T-cell (primary cell): ENCODE measurements around the gene PUS10. TPM values are rescaled to one million over a fixed set of nuclear protein-coding genes. Genes with fewer than 3 reads are reported as not detected.

Source experiments
- ATAC-seq, 4 experiments: fragments of 200-7000 bp in 3 of 4; fragments of 150-1000 bp in 1 of 4; cut with Tn5 transposase; replicated peaks in 1 of 4; 1 replicate in 3 of 4; 2 replicates in 1 of 4; pipeline ENCODE4 v1.10.0; 2021; ENCODE audit warnings: moderate library complexity in 3 of 4, mild to moderate bottlenecking in 2 of 4, moderate number of reproducible peaks in 1 of 4
- CTCF ChIA-PET, 2 donors: fragments of 300-600 bp; sonication (Branson Sonifier 250); formaldehyde crosslinking; loops; one replicate each; lab custom pipeline; 2022; ENCODE audit warnings: antibody characterized with exemption in 2 of 2; lab: Charles Lee
- POLR2A ChIA-PET, 2 donors: fragments of 300-600 bp; sonication (Branson Sonifier 250); formaldehyde crosslinking; loops; one replicate each; lab custom pipeline; 2022; ENCODE audit warnings: antibody characterized with exemption in 2 of 2; lab: Charles Lee
- DNase-seq, 35 experiments: peaks; one replicate each; pipeline versions ENCODE4 v3.0.0 to v3.0.0-alpha.2; 2013 to 2023
- H3K27ac ChIP-seq: one replicate; pipeline ENCODE4 v1.5.1; 2013; ENCODE audit warnings: low read length
- H3K27me3 ChIP-seq, 2 experiments: replicated peaks in 1 of 2; 1 replicate in 1 of 2; 2 replicates in 1 of 2; pipeline versions ENCODE4 v1.6.1 to v1.7.0; 2013; ENCODE audit warnings: low read length in 1 of 2, mixed read lengths in 1 of 2; ENCODE audit not compliant: control insufficient read depth in 2 of 2, insufficient read depth in 2 of 2; ENCODE audit errors: extremely low read depth in 1 of 2
- H3K36me3 ChIP-seq, 2 donors: 1 replicate in 1 of 2; 2 replicates in 1 of 2; pipeline versions ENCODE4 v1.6.1 to v1.7.0; 2013; ENCODE audit warnings: low read length in 1 of 2; ENCODE audit not compliant: control insufficient read depth in 2 of 2, insufficient read depth in 1 of 2; ENCODE audit errors: extremely low read depth in 1 of 2
- H3K4me1 ChIP-seq, 2 experiments: 1 replicate in 1 of 2; 2 replicates in 1 of 2; pipeline versions ENCODE4 v1.6.1 to v1.7.0; 2013; ENCODE audit warnings: low read length in 2 of 2, mixed read lengths in 1 of 2; ENCODE audit not compliant: insufficient read depth in 2 of 2, control insufficient read depth in 1 of 2; ENCODE audit errors: extremely low read depth in 1 of 2
- H3K4me3 ChIP-seq, 2 donors: 1 replicate in 1 of 2; 2 replicates in 1 of 2; pipeline versions ENCODE4 v1.5.1 to v1.7.0; 2013; ENCODE audit warnings: mild to moderate bottlenecking in 2 of 2, low read length in 1 of 2, moderate library complexity in 1 of 2; ENCODE audit not compliant: control insufficient read depth in 1 of 2; ENCODE audit errors: extremely low read depth in 1 of 2
- H3K9me3 ChIP-seq: 2 replicates; pipeline ENCODE4 v1.7.0; 2013
- H3K27ac Mint-ChIP-seq, 2 donors: one replicate each; pipeline ENCODE4 v1.8.0; 2020 to 2021; ENCODE audit warnings: mild to moderate bottlenecking in 2 of 2, mixed read lengths in 2 of 2
- H3K27me3 Mint-ChIP-seq, 2 donors: one replicate each; pipeline ENCODE4 v1.8.0; 2021 to 2022; ENCODE audit warnings: mixed read lengths in 2 of 2
- H3K36me3 Mint-ChIP-seq: one replicate; pipeline ENCODE4 v1.8.0; 2021; ENCODE audit warnings: mixed read lengths
- H3K4me1 Mint-ChIP-seq, 3 donors: one replicate each; pipeline ENCODE4 v1.8.0; 2020 to 2022; ENCODE audit warnings: mixed read lengths in 3 of 3, mild to moderate bottlenecking in 1 of 3
- H3K4me3 Mint-ChIP-seq, 3 donors: one replicate each; pipeline ENCODE4 v1.8.0; 2020 to 2022; ENCODE audit warnings: mild to moderate bottlenecking in 3 of 3, mixed read lengths in 3 of 3, moderate library complexity in 3 of 3
- H3K9me3 Mint-ChIP-seq, 3 donors: one replicate each; pipeline ENCODE4 v1.8.0; 2020 to 2022; ENCODE audit warnings: mixed read lengths in 3 of 3
- WGBS: methylation state at CpG from one replicate; pipeline ENCODE4 v1.1.5; 2013; ENCODE audit warnings: missing lambda C conversion rate; ENCODE audit not compliant: insufficient coverage; 5-methylcytosine and 5-hydroxymethylcytosine counted together
- total RNA-seq, 35 experiments: library from RNA in 6 of 35; stranded (reverse) in 6 of 35; fragments of 120-200 nt in 1 of 35; gene quantifications; one replicate each; pipeline versions ENCODE4 v1.2.1 to v1.2.4 and lab custom pipeline; 2013 to 2026

The PUS10 gene
- total RNA-seq, 5 donors from 2014 or later (not counting 1 experiment from before 2014, with no cell fraction given) = 5.2 to 6.4 (median 5.6) TPM

GRCh38 chr2:60980071-60980815 lies 37.8 kb downstream of the PUS10 start:
- Histone ChIP-seq H3K4me3 (no peak overlapping the region), H3K27ac (no peak overlapping the region), H3K36me3 (no peaks in the 10 kb centered on the region), H3K27me3 (no peaks in the 10 kb centered on the region), H3K9me3 (no peaks in the 10 kb centered on the region), H3K4me1 (no peaks in the 10 kb centered on the region)
- Mint-ChIP-seq H3K27me3 (no peaks in the 10 kb centered on the region), H3K9me3 (no peaks in the 10 kb centered on the region), H3K4me3 (no peak overlapping the region), H3K27ac (no peak overlapping the region), H3K4me1 (peaks cover 17 to 23% (median 18%) of the 10 kb centered on the region in 3 donors), H3K36me3 (no peaks in the 10 kb centered on the region)
- ATAC-seq (no peak), DNase-seq (no peak)
- ChIA-PET CTCF (interaction anchor here in 1 of 2 donors (0.6 to 1.3 kb wide), 2 partner anchors 10 to 250 kb away, joined by 3 read pairs; no protein-coding TSS in a partner anchor), POLR2A (no interaction called here)
- 83% methylated on average over 2 of the region's 3 CpGs for WGBS

GRCh38 chr2:60979231-60979630 lies 38.8 kb downstream of the PUS10 start:
- no peaks in the 10 kb centered on the region for H3K9me3 ChIP-seq
- H3K4me1 ChIP-seq = no peaks in the 10 kb centered on the region
- no peaks in the 10 kb centered on the region for H3K27me3 ChIP-seq
- no peaks in the 10 kb centered on the region for H3K9me3 Mint-ChIP-seq
- H3K4me1 Mint-ChIP-seq = peaks cover 17 to 23% (median 18%) of the 10 kb centered on the region in 3 donors
- no peak overlapping the region for H3K27ac Mint-ChIP-seq
- peaks cover 0 to 3% of the 10 kb centered on the region in 2 donors for H3K36me3 ChIP-seq
- ATAC-seq = no peak
- H3K27ac ChIP-seq = no peak overlapping the region
- no peaks in the 10 kb centered on the region for H3K36me3 Mint-ChIP-seq
- POLR2A ChIA-PET = no interaction called here
- no peak for DNase-seq
- H3K4me3 Mint-ChIP-seq = no peak overlapping the region
- H3K4me3 ChIP-seq = no peak overlapping the region
- H3K27me3 Mint-ChIP-seq = no peaks in the 10 kb centered on the region
- CTCF ChIA-PET = interaction anchor here in 1 of 2 donors (1.3 kb wide), 1 partner anchor 11 kb away, joined by 3 read pairs; no protein-coding TSS in a partner anchor
- no CpG with 5 or more reads among the region's 4 CpGs for WGBS

- ChIA-PET CTCF (interaction anchor here (0.7 to 1.2 kb wide), 3 partner anchors 16 to 288 kb away, joined by 3 to 11 read pairs (median 3); no protein-coding TSS in a partner anchor), POLR2A (interaction anchor here in 1 of 2 donors (0.5 kb wide), 1 partner anchor 970 kb away, joined by 3 read pairs; no protein-coding TSS in a partner anchor)
- Histone ChIP-seq H3K27ac (no peak overlapping the region), H3K4me3 (no peak overlapping the region), H3K9me3 (no peaks in the 10 kb centered on the region), H3K36me3 (peaks cover 0 to 3% of the 10 kb centered on the region in 2 donors), H3K27me3 (no peaks in the 10 kb centered on the region), H3K4me1 (no peaks in the 10 kb centered on the region)
- Mint-ChIP-seq H3K27ac (peak overlapping the region in 1 of 2 donors; percentile 16), H3K4me3 (no peak overlapping the region), H3K27me3 (no peaks in the 10 kb centered on the region), H3K4me1 (peaks cover 17 to 23% (median 18%) of the 10 kb centered on the region in 3 donors), H3K9me3 (no peaks in the 10 kb centered on the region), H3K36me3 (no peaks in the 10 kb centered on the region)
- ATAC-seq = no peak
- WGBS = no CpG with 5 or more reads among the region's 1 CpG
- DNase-seq = no peak
These were observed 40.5 kb downstream of the PUS10 start for GRCh38 chr2:60977562-60977895.

- DNase-seq (no peak), ATAC-seq (no peak)
- no peaks in the 10 kb centered on the region for H3K9me3 Mint-ChIP-seq
- no peak overlapping the region for H3K4me3 Mint-ChIP-seq
- Histone ChIP-seq H3K36me3 (peaks cover 0 to 3% of the 10 kb centered on the region in 2 donors), H3K4me1 (no peaks in the 10 kb centered on the region), H3K9me3 (no peaks in the 10 kb centered on the region), H3K4me3 (no peak overlapping the region), H3K27me3 (no peaks in the 10 kb centered on the region), H3K27ac (no peak overlapping the region)
- ChIA-PET CTCF (interaction anchor here in 1 of 2 donors (1.2 kb wide), 1 partner anchor 16 kb away, joined by 3 read pairs; no protein-coding TSS in a partner anchor), POLR2A (interaction anchor here in 1 of 2 donors (0.5 kb wide), 1 partner anchor 971 kb away, joined by 3 read pairs; no protein-coding TSS in a partner anchor)
- H3K4me1 Mint-ChIP-seq = peaks cover 17 to 23% (median 20%) of the 10 kb centered on the region in 3 donors
- peak overlapping the region in 1 of 2 donors; percentile 24 for H3K27ac Mint-ChIP-seq
- H3K27me3 Mint-ChIP-seq = no peaks in the 10 kb centered on the region
- H3K36me3 Mint-ChIP-seq = no peaks in the 10 kb centered on the region
- WGBS = 33% methylated on average over 1 of the region's 5 CpGs
These were observed 41.0 kb downstream of the PUS10 start for GRCh38 chr2:60976875-60977561.

GRCh38 chr2:60976256-60976850 lies 41.7 kb downstream of the PUS10 start:
- no peak overlapping the region for H3K4me3 Mint-ChIP-seq
- Histone ChIP-seq H3K9me3 (no peaks in the 10 kb centered on the region), H3K4me3 (no peak overlapping the region), H3K4me1 (peaks cover 2 to 6% of the 10 kb centered on the region in 2 experiments), H3K36me3 (peaks cover 0 to 3% of the 10 kb centered on the region in 2 donors), H3K27ac (no peak overlapping the region), H3K27me3 (no peaks in the 10 kb centered on the region)
- no peaks in the 10 kb centered on the region for H3K36me3 Mint-ChIP-seq
- no peaks in the 10 kb centered on the region for H3K9me3 Mint-ChIP-seq
- ChIA-PET POLR2A (no interaction called here), CTCF (no interaction called here)
- peaks cover 20 to 25% (median 23%) of the 10 kb centered on the region in 3 donors for H3K4me1 Mint-ChIP-seq
- no peaks in the 10 kb centered on the region for H3K27me3 Mint-ChIP-seq
- DNase-seq (no peak), ATAC-seq (no peak)
- H3K27ac Mint-ChIP-seq = peak overlapping the region in 1 of 2 donors; percentile 0
- no CpG with 5 or more reads among the region's 3 CpGs for WGBS

GRCh38 chr2:60974652-60975051 lies 43.4 kb downstream of the PUS10 start:
- DNase-seq = no peak
- Mint-ChIP-seq H3K4me1 (peaks cover 16 to 25% (median 20%) of the 10 kb centered on the region in 3 donors), H3K4me3 (no peak overlapping the region), H3K27me3 (no peaks in the 10 kb centered on the region), H3K36me3 (no peaks in the 10 kb centered on the region), H3K27ac (no peak overlapping the region), H3K9me3 (no peaks in the 10 kb centered on the region)
- CTCF ChIA-PET = interaction anchor here in 1 of 2 donors (0.7 to 1.0 kb wide), 3 partner anchors 24 to 267 kb away, joined by 4 to 13 read pairs (median 5); no protein-coding TSS in a partner anchor
- Histone ChIP-seq H3K27ac (no peak overlapping the region), H3K9me3 (no peaks in the 10 kb centered on the region), H3K4me3 (no peak overlapping the region), H3K4me1 (peaks cover 2 to 6% of the 10 kb centered on the region in 2 experiments), H3K27me3 (no peaks in the 10 kb centered on the region), H3K36me3 (peaks cover 0 to 3% of the 10 kb centered on the region in 2 donors)
- no peak for ATAC-seq
- 93% methylated on average over 13 of the region's 16 CpGs for WGBS
- POLR2A ChIA-PET = no interaction called here
